ENCODE results near the gene BTBD1. TPM values are rescaled to one million over a fixed set of nuclear protein-coding genes. Genes with fewer than 3 reads are reported as not detected.

The BTBD1 gene
- total RNA-seq, 1 experiment from 2014 or later: 80.0 TPM

GRCh38 chr15:83061680-83062079, 5.4 kb downstream of the BTBD1 start:
- Histone ChIP-seq H3K36me3 (ENCODE audit: control insufficient read depth in 1 of 2, insufficient read depth in 2 of 2, low read length in 2 of 2) (peaks cover 2 to 24% of the 10 kb centered on the region in 2 experiments; a peak in 2 of 4 replicates), H3K4me1 (ENCODE audit: control insufficient read depth in 1 of 2, insufficient read depth in 2 of 2, low read length in 2 of 2) (peaks cover 4 to 12% of the 10 kb centered on the region in 2 experiments; a peak in 3 of 4 replicates), H2AFZ (ENCODE audit: low read depth, low read length, poor library complexity, severe bottlenecking) (no peak overlapping the region), H4K20me1 (ENCODE audit: insufficient read depth) (peaks cover 23% of the 10 kb centered on the region; the same call in 1 of the 2 replicates), H3K27me3 (ENCODE audit: insufficient read depth, low read length) (no peaks in the 10 kb centered on the region), H3K9me3 (ENCODE audit: control insufficient read depth in 1 of 2, insufficient read depth in 1 of 2, low read depth in 1 of 2, low read length in 2 of 2) (no peaks in the 10 kb centered on the region), H3K4me2 (ENCODE audit: low read length) (no peak overlapping the region), H3K27ac (ENCODE audit: low read depth, low read length) (no peak overlapping the region), H3K9ac (ENCODE audit: low read length) (no peak overlapping the region), H3K9me2 (ENCODE audit: insufficient read depth) (no peaks in the 10 kb centered on the region), H3K4me3 (replicated peaks in 1 of 2; ENCODE audit: low read depth in 1 of 2, low read length in 2 of 2) (no peak overlapping the region), H3K79me2 (ENCODE audit: insufficient read depth, low read length) (peaks cover 100% of the 10 kb centered on the region)
- ATAC-seq (no peak), DNase-seq (ENCODE audit: low read depth, low spot score) (no peak)
- no TSS peak for BruUV-seq (replicated peaks)
- POLR2A ChIA-PET: no interaction called here
- intact Hi-C loops (cut with micrococcal nuclease): loop anchor here (5.0 kb wide), 1 partner anchor 314 kb away; no protein-coding TSS in a partner anchor
- CTCF ChIA-PET: no interaction called here
- RAD21 ChIA-PET (ENCODE audit: low non-redundant PET in 1 of 2, low total read pairs in 2 of 2, uncharacterized antibody in 2 of 2, unreplicated experiment in 2 of 2): no interaction called here
- TF ChIP-seq REST (IDR thresholded peaks at IDR 0.05; ENCODE audit: low read depth): no peak
- TF ChIP-seq ZFX (IDR thresholded peaks at IDR 0.05): no peak
- no peak for TF ChIP-seq CTCF (IDR thresholded peaks at IDR 0.05 in 2 of 3, conservative IDR thresholded peaks at IDR 0.05 in 1 of 3; ENCODE audit: borderline replicate concordance in 1 of 3, insufficient read depth in 1 of 3, low read depth in 2 of 3, low read length in 2 of 3)
- no peak for TF ChIP-seq JUND (IDR thresholded peaks at IDR 0.05)
- no peak for TF ChIP-seq YY1 (IDR thresholded peaks at IDR 0.05; ENCODE audit: extremely low read depth, insufficient replicate concordance, low read depth, low read length)
- no peak for TF ChIP-seq ZNF274 (IDR thresholded peaks at IDR 0.05; ENCODE audit: low read depth, low read length)
- TF ChIP-seq SIN3A (IDR thresholded peaks at IDR 0.05; ENCODE audit: low read depth): no peak
- no peak for TF ChIP-seq SP1 (IDR thresholded peaks at IDR 0.05; ENCODE audit: low read depth)
- TF ChIP-seq EGR1 (IDR thresholded peaks at IDR 0.05; ENCODE audit: low read depth): no peak
- TF ChIP-seq SRF (IDR thresholded peaks at IDR 0.05; ENCODE audit: low read depth): no peak

All from HCT116 (cell line).